GM20000 (cell line): ENCODE results near the gene COA1.
"Not testable (repeated sequence)": the region's sequence is repeated elsewhere in the genome, so short reads cannot be mapped to it uniquely, and the experiment has no call there.

Experiments used
- DNase-seq: peaks from one replicate; pipeline ENCODE4 v3.0.0; 2012; ENCODE audit warnings: low spot score
- TF ChIP-seq, protein P1 (sequence below): IDR thresholded peaks from 2 replicates; pipeline ENCODE4 v1.5.1; 2012; ENCODE audit warnings: mild to moderate bottlenecking, control low read depth; ENCODE audit errors: extremely low read depth, missing control alignments

Gene COA1

DNA sequence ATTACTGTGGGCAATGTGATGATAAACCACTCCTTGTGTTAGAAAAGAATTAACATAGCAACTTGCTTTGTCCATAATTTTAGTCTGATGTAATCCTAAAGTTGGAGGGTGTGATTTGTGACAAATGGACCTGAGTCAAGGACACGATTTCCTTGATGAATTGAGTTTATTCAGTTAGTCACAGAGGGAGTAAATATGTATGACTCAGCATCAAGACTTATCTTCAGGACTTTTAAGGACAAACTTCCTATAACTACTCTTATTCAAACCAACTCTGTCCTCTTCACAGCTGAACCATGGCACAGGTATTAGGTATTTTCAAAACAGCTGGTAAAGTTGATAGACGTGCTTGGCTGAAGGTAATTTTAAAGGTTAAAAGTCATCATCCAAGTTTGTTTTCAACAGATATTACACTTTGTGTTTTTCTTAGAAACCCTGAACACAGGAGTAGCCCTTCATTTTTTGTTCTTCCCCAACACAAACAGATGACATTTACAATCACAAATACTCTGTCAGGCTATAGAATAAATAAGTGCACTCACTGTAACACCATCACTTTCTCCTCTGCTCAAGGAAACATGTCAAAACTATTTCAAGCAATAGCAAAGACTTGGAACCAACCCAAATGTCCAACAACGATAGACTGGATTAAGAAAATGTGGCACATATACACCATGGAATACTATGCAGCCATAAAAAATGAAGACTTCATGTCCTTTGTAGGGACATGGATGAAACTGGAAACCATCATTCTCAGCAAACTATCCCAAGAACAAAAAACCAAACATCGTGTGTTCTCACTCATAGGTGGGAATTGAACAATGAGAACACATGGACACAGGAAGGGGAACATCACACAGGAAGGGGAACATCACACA lies 54.5 kb downstream of the COA1 start:
- TF ChIP-seq, protein P1, sequence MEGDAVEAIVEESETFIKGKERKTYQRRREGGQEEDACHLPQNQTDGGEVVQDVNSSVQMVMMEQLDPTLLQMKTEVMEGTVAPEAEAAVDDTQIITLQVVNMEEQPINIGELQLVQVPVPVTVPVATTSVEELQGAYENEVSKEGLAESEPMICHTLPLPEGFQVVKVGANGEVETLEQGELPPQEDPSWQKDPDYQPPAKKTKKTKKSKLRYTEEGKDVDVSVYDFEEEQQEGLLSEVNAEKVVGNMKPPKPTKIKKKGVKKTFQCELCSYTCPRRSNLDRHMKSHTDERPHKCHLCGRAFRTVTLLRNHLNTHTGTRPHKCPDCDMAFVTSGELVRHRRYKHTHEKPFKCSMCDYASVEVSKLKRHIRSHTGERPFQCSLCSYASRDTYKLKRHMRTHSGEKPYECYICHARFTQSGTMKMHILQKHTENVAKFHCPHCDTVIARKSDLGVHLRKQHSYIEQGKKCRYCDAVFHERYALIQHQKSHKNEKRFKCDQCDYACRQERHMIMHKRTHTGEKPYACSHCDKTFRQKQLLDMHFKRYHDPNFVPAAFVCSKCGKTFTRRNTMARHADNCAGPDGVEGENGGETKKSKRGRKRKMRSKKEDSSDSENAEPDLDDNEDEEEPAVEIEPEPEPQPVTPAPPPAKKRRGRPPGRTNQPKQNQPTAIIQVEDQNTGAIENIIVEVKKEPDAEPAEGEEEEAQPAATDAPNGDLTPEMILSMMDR, result no peak
- DNase-seq, result no peak

DNA sequence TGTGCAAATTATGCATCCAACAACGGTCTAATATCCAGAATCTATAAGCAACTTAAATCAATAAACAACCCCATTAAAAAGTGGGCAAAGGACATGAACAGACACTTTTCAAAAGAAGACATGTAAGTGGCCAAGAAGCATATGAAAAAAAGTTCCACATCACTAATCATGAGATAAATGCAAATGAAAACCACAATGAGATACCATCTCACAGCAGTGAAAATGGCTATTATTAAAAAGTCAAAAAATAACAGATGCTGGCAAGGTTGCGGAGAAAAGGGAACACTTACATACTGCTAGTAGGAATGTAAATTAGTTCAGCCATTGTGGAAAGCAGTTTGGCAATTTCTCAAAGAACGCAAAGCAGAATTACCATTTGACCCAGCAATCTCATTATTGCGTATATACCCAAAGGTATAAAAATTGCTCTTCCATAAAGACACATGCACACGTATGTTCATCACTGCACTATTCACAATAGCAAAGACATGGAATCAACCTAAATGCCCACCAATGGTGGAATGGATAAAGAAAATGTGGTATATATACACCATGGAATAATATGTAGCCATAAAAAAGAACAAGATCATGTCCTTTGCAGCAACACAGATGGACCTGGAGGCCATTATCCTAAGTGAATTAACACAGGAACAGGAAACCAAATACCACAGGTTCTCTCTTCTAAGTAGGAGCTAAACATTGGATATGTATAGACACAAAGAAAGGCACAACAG lies 55.9 kb downstream of the COA1 start:
- not testable (repeated sequence) for DNase-seq

DNA sequence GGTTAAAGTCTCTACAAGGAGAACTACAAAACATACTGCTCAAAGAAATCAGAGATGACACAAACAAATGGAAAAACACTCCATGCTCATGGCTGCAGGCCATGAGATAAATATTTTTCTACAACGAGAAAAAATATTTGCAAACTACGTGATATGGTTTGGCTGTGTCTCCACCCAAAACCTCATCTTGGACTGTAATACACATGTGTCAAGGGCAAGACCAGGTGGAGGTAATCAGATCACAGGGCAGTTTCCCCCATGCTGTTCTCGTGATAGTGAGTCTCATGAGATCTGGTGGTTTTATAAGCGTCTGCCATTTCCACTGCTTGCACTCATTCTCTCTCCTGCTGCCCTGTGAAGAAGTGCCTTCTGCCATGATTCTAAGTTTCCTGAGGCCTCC lies 57.8 kb downstream of the COA1 start:
- DNase-seq, result no peak
- TF ChIP-seq, protein P1, result no peak

DNA sequence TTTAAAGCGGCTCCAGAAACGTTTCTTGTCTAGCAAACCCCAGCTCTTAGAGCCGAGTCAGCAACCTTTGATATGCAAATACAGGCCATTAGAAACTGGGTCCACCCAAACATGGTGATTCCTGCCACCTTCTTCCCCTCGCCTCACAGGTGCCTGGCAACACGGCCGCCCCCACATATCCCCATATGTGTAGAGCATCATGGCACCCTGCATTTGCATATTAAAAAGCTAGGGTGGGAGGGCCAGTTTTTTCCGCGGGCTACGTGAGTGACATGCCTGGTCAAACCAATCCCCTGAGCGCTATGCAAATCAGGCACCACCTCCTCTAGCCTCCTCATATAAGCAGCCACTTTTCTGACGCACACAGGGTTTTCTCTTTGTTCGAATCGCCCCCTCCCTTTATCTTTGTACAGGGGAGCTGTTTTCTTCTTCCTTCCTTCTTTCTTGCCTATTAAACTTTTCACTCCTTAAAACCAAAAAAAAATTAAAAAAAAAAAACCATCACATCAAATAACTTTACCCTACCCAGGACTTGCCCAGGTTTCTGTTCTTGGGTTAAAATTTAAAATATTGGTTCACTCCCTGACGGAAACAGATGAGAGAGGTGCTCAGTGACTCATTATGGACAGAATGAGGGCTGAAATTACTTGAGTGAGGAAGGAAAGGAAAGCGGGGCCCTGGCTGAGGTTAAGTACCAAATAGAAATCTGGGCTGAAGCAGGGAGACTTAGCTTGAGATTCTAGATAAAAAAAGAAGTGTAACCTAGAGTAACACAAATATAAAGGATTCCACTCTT lies 59.8 kb downstream of the COA1 start:
- no peak for DNase-seq
- TF ChIP-seq, protein P1, result no peak

DNA sequence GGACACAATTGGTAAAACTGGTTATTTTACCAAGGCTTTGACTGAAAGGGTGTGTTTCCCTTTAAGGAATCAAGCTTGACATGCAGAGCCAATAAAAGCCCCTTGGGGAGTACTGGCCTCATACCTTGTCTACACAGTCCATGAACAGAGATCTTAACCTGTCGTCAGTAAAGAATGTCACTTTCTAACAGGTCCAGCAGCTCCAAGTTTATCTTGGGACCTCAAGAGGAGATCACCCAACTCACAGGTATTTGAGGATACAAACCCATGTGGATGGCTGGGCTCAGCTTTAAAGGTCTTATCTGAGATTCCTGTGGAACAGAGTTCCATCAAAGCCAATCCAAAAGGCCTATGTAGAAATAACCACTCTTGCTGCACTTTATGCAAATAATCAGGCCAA lies 61.3 kb downstream of the COA1 start:
- DNase-seq, result no peak
- TF ChIP-seq, protein P1, result no peak

DNA sequence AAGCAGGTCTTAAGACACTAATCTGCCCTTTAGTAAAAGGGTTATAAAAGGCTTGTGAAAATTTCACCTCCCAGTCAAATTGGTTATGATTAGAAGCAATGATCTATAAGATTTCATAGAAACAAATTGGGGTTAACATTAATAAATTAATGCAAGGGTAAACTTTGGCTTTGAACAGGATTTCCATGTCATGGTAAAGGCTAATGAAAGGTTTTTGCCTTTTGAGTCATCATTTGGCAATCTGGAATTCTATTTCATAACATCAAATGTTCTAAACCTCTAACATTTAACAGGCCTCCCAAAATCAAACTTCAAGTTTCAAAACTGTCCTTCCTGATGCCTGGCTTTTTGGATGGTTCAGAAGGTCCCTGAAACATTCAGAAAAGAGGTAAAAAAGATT lies 62.4 kb downstream of the COA1 start:
- no peak for DNase-seq
- TF ChIP-seq, protein P1, result no peak

DNA sequence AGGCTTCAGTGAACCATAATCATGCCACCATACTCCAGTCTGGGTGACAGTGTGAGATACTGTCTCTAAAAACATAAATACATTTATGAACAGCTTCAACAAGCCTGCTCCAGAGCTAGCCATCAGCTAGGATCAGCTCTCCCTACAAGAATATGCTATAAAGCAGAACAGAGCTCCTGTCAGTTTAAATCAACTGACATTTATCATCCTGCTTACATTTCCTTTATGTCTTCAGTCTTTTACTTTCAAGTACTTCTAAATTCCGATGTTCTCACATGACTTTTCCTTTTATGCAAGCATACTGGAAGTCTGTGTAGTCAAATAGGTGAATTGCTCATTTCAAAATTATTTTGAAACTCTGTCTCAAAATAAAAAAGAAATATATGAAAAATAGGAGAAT lies 64.6 kb downstream of the COA1 start:
- TF ChIP-seq, protein P1, result no peak
- no peak for DNase-seq
